ENCODE measurements around the gene COL24A1.
"Not testable (repeated sequence)": the region's sequence is repeated elsewhere in the genome, so short reads cannot be mapped to it uniquely, and the experiment has no call there.

COL24A1 gene

DNA sequence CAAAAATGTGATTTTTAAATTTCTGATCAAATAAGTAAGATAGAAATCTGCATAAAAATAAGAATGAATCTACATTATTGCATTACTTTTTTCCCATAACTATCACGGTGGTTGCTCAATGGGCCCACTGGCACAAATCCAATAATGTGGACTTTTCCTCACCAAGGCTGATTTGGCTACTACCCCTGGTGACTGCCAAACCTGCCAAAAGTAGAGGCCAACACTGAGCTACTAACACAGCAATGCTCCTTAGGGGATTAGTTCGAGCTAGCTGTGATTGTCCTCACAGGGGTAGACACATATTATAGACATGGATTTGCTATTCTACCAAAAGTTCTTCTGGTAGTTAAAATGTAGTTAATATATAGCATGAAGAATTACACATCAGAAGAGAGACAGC, 340.7 kb downstream of the COL24A1 start:
- DNase-seq = no peak
- no peaks in the 10 kb centered on the region for H3K4me1 Mint-ChIP-seq (ENCODE audit: low read depth in 2 of 2)
- H3K27me3 Mint-ChIP-seq = no peaks in the 10 kb centered on the region
- no peak for ATAC-seq (replicated peaks)
- H3K9me3 Mint-ChIP-seq = peaks cover 0 to 4% of the 10 kb centered on the region in 2 donors
- no peaks in the 10 kb centered on the region for H3K36me3 Mint-ChIP-seq (ENCODE audit: insufficient read depth)
- no peak overlapping the region for H3K4me3 Mint-ChIP-seq
- H3K27ac Mint-ChIP-seq = no peak overlapping the region

DNA sequence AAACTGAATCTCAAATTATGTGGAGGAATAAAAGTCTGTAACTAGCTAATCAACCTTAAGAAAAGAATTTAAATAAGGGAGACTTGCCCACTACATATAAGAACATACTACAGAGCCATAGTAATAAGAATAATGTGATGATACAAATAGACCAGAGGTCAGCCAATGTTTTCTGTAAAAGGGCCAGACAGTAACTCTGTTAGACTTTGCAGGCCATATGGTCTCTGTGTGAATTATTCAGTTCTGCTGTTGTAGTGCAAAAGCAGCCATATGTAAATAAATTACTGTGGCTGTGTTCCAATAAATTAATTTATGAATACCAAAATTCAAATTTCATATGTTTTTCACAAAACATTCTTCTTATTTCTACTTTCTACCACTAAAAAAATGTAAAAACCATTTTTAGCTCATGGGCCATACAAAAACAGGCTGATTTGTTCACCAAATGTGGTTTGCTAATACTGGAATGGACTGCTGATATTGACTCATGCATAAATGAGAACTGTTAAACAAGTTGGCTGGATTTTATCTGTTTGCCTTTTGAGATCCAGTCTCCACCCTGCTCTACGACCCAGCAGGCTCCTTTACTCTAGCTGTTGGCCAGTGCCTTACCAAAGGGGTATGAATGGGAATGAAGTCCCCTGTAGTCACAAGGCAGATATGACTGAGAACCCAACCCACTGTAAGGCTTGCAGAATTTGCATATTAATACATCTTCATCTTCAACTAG, 350.2 kb downstream of the COL24A1 start:
- no peaks in the 10 kb centered on the region for H3K4me1 Mint-ChIP-seq (ENCODE audit: low read depth in 2 of 2)
- peaks cover 0 to 4% of the 10 kb centered on the region in 2 donors for H3K9me3 Mint-ChIP-seq
- no peaks in the 10 kb centered on the region for H3K36me3 Mint-ChIP-seq (ENCODE audit: insufficient read depth)
- no peak overlapping the region for H3K27ac Mint-ChIP-seq
- H3K27me3 Mint-ChIP-seq = no peaks in the 10 kb centered on the region
- no peak for ATAC-seq (replicated peaks)
- H3K4me3 Mint-ChIP-seq = no peak overlapping the region
- DNase-seq = no peak

DNA sequence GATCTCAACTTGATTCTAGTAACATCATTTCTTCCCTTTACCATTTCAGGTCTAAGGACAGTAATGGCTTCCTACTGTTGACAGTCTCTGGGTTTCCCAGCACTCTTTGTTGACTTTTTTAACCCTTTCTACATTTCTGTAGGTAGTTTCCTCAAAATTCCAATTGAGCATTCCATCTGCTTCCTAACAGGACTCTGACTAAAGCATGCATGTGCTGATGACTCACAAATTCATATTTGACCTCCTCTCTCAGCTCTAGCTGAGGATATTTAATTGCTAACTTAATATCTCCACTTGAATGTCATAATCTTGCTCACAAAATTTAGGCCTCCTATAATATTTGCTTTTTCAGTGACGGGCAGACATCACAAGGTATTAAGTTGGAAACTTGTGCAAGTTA, 355.1 kb downstream of the COL24A1 start:
- H3K9me3 Mint-ChIP-seq = no peaks in the 10 kb centered on the region
- no peaks in the 10 kb centered on the region for H3K27me3 Mint-ChIP-seq
- no peak overlapping the region for H3K4me3 Mint-ChIP-seq
- no peak overlapping the region for H3K27ac Mint-ChIP-seq
- no peaks in the 10 kb centered on the region for H3K4me1 Mint-ChIP-seq (ENCODE audit: low read depth in 2 of 2)
- H3K36me3 Mint-ChIP-seq (ENCODE audit: insufficient read depth) = no peaks in the 10 kb centered on the region
- ATAC-seq (replicated peaks) (no peak), DNase-seq (no peak)

DNA sequence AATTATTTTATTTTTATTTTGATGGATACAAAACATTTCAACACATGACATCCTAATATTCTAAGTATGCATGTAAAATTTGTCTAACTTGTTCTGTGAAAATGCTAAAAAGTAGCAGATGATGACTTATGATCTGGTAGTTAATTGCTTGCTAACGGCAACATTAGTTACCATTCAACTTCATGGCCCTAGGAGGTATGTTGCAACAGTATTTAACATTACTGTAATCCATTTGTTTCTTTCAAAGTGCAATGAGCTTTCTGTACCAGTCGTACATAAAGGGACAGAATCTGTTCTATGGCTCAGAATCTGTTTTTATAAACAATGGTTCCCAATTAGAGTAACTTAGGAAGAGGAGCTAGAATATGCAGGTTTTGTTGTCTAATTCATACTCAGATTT, 356.8 kb downstream of the COL24A1 start:
- Mint-ChIP-seq H3K9me3 (no peaks in the 10 kb centered on the region), H3K4me1 (ENCODE audit: low read depth in 2 of 2) (no peaks in the 10 kb centered on the region), H3K4me3 (no peak overlapping the region), H3K36me3 (ENCODE audit: insufficient read depth) (no peaks in the 10 kb centered on the region), H3K27me3 (no peaks in the 10 kb centered on the region), H3K27ac (no peak overlapping the region)
- DNase-seq = no peak
- no peak for ATAC-seq (replicated peaks)

DNA sequence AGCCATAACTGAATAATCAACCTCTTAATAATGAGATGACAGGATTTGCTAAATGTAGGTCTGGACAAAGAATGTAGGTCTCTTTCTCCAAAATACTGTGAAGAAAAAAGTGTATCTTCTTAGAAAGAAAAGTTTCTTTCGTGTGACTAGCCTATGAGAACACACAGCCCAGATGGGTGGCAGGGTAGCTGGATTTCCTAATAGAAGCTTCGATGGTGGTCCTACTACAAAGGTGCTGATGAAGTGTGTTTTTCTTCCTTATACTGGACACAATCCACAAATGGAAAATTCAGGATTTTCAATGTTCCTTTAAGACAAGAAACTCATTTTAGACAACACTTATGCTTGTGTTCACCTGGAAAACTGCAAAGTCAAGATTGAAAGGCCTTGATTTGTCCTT, 358.2 kb downstream of the COL24A1 start:
- no peak overlapping the region for H3K4me3 Mint-ChIP-seq
- no peaks in the 10 kb centered on the region for H3K36me3 Mint-ChIP-seq (ENCODE audit: insufficient read depth)
- no peak for DNase-seq
- no peak for ATAC-seq (replicated peaks)
- H3K9me3 Mint-ChIP-seq = no peaks in the 10 kb centered on the region
- H3K4me1 Mint-ChIP-seq (ENCODE audit: low read depth in 2 of 2) = no peaks in the 10 kb centered on the region
- no peaks in the 10 kb centered on the region for H3K27me3 Mint-ChIP-seq
- H3K27ac Mint-ChIP-seq = no peak overlapping the region

DNA sequence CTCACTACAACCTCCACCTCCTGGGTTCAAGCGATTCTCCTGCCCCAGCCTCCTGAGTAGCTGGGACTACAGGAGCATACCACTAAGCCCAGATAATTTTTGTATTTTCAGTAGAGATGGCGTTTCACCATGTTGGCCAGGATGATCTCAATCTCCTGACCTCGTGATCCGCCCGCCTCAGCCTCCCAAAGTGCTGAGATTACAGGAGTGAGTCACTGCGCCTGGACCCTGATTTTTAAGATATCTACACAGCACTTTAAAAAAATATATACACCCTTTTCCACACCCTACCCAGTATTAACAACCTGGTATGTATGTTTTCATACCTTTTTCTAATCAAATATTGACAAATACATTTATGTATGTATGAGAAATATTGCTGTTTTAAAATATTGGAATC, 379.6 kb downstream of the COL24A1 start:
- H3K27ac Mint-ChIP-seq; H3K36me3 Mint-ChIP-seq (ENCODE audit: insufficient read depth); DNase-seq; H3K27me3 Mint-ChIP-seq; H3K4me1 Mint-ChIP-seq (ENCODE audit: low read depth in 2 of 2); H3K9me3 Mint-ChIP-seq; ATAC-seq (replicated peaks); H3K4me3 Mint-ChIP-seq: not testable (repeated sequence)

DNA sequence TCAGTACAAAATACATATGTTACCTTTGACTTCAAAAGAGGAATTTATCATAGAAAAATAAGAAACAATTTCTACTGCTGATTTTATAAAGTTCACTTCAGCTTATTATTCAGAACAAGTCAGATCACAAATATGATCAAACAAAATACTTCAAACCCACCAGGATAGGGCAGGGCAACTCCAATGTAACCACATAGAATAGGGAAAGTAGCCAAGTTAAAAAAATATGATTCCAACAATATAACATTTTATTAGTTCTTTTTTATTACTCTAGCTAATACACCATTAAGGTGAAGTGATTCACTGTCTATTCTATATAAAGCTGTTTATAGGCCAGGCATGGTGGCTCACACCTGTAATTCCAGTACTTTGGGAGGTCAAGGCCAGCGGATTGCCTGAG, 393.8 kb downstream of the COL24A1 start:
- no peak for ATAC-seq (replicated peaks)
- Mint-ChIP-seq H3K9me3 (no peaks in the 10 kb centered on the region), H3K27me3 (no peaks in the 10 kb centered on the region), H3K36me3 (ENCODE audit: insufficient read depth) (no peaks in the 10 kb centered on the region), H3K27ac (no peak overlapping the region), H3K4me1 (ENCODE audit: low read depth in 2 of 2) (no peaks in the 10 kb centered on the region), H3K4me3 (no peak overlapping the region)
- DNase-seq = no peak

DNA sequence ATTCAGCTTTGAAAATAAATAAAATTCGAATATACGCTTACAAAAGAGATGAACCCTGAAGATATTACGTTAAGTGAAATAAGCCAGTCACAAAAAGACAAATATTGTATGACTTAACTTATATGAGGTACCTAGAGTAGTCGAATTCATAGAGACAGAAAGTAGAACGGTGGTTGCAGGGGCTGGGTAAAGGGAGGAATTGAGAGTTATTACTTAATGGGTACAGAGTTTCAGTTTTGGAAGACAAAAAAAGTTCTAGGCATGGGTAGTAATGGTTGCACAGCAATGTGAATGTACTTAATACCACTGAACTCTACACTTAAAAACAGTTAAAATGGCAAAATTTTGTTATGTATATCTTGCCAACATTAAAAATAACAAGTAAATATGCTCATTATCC, 399.7 kb downstream of the COL24A1 start:
- Mint-ChIP-seq H3K27me3 (no peaks in the 10 kb centered on the region), H3K4me3 (no peak overlapping the region), H3K4me1 (ENCODE audit: low read depth in 2 of 2) (no peaks in the 10 kb centered on the region), H3K27ac (no peak overlapping the region), H3K36me3 (ENCODE audit: insufficient read depth) (peaks cover 3% of the 10 kb centered on the region), H3K9me3 (no peaks in the 10 kb centered on the region)
- ATAC-seq (replicated peaks) (no peak), DNase-seq (no peak)

DNA sequence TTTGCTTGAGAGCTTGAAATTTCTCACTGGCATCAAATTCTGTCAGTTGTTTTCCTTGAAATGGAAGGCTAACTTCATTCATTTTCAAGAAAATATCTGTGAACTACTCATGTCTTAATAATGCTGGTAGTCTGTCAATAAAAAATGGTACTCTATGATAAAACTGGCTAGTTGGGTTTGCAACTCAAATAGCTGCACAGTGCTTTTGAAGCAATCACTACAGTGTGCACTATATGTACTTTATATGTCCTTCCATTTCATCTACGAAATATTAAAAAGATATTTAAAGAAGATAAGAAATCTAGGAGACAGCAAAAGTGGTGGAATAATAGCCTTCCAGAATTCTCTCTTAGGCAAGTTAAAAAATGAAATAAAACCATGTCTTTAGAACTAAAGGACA, 408.5 kb downstream of the COL24A1 start:
- Mint-ChIP-seq H3K36me3 (ENCODE audit: insufficient read depth) (no peaks in the 10 kb centered on the region), H3K27ac (no peak overlapping the region), H3K4me3 (no peak overlapping the region), H3K27me3 (peaks cover 14 to 15% of the 10 kb centered on the region in 2 donors), H3K9me3 (no peaks in the 10 kb centered on the region), H3K4me1 (ENCODE audit: low read depth in 2 of 2) (no peaks in the 10 kb centered on the region)
- DNase-seq = no peak
- no peak for ATAC-seq (replicated peaks)

DNA sequence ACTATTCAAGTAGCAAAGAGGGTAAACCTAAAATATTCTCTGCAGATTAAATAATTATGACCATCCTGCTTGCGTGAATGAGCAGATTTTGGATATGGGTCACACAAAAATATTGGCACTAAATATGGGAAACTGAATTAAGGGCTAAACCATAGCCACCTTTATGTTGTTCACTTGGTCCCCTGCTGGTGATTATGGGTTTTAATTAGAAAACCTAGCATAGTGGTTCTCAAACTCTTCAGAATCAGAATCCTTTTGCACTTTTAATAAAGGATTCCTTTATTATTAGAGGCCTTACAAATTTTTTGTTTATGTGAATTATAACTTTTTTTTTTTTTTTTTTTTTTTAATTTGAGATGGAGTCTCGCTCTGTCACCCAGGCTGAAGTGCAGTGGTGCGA, 409.8 kb downstream of the COL24A1 start:
- no peak for ATAC-seq (replicated peaks)
- H3K4me1 Mint-ChIP-seq (ENCODE audit: low read depth in 2 of 2) = no peaks in the 10 kb centered on the region
- H3K4me3 Mint-ChIP-seq = no peak overlapping the region
- no peaks in the 10 kb centered on the region for H3K9me3 Mint-ChIP-seq
- no peak for DNase-seq
- H3K27ac Mint-ChIP-seq = no peak overlapping the region
- H3K27me3 Mint-ChIP-seq = peaks cover 25 to 26% of the 10 kb centered on the region in 2 donors
- H3K36me3 Mint-ChIP-seq (ENCODE audit: insufficient read depth) = no peaks in the 10 kb centered on the region

DNA sequence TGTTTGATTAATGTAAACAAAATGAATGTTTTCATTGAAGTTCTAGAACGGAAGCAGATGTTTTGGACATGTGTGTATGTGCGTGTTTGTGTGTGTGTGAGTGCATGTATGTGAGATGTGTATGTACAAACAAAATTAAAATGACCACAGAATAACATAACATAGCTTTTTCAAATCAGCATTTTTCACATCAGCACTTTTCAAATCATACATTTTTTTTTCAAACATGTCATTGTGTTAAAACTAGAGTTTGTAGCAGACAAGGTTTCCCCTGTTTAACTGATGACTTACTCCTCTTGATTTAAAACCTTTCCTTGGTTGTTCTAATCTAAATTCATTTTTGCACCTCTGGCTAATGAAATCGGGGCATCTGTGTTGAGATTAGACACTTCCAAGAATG, 412.8 kb downstream of the COL24A1 start:
- Mint-ChIP-seq H3K36me3 (ENCODE audit: insufficient read depth) (no peaks in the 10 kb centered on the region), H3K4me3 (no peak overlapping the region), H3K4me1 (ENCODE audit: low read depth in 2 of 2) (no peaks in the 10 kb centered on the region), H3K9me3 (no peaks in the 10 kb centered on the region), H3K27me3 (peaks cover 26 to 40% of the 10 kb centered on the region in 2 donors), H3K27ac (no peak overlapping the region)
- ATAC-seq (replicated peaks) = no peak
- no peak for DNase-seq

DNA sequence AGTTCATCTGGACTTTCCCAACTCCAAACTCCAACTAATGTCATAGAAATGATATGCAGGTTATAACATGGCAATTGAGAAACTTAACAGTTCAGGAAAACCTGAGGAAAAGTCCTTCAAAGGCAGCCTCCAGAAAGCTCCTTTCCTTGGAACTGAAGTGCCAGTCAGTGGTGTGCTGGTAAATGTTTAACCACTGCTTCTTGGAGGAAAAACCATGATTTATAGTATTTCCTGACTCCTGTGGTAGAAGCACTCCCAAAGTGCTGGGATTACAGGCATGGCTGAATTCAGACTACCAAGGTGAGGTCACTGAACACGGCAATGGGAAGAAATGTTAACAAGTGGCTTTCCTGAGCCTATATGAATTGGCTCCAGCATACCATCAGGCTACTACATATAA, 421.6 kb downstream of the COL24A1 start:
- Mint-ChIP-seq H3K4me1 (ENCODE audit: low read depth in 2 of 2) (no peaks in the 10 kb centered on the region), H3K36me3 (ENCODE audit: insufficient read depth) (no peaks in the 10 kb centered on the region), H3K27ac (no peak overlapping the region), H3K4me3 (no peak overlapping the region), H3K9me3 (no peaks in the 10 kb centered on the region), H3K27me3 (peaks cover 0 to 12% of the 10 kb centered on the region in 2 donors)
- ATAC-seq (replicated peaks) (no peak), DNase-seq (no peak)

DNA sequence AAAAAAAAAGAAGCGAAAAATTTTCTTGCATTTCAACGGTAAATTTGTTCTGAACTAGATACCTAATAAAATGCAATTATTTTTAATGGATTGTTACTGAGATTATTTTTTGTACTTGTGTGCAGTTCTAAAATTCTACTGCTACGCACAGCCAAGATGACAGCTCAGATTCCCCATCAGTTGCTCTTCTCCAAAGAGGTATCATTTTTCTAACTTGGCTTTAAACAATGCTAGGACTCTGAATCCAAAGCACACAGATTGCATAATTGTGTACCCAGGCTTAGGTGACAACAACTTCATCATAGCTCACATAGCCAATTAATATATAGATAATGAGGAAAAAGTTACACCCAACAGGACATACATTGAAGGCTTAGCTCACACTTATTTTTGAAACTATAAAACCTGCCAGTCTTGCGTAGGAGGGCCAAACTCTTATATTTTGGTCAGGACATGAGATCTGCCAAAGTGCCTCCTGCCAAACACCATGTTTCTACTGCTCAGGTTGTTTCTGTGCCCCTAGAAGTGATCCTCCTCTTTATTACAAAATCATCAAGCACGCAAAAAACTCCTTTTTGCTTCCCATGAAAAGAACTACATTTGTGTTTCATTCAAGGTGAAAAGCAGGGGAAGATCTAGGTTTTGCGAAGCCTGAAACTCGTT, 437.8 kb downstream of the COL24A1 start:
- Mint-ChIP-seq H3K36me3 (ENCODE audit: insufficient read depth) (no peaks in the 10 kb centered on the region), H3K9me3 (peaks cover 7% of the 10 kb centered on the region in 2 donors), H3K4me1 (ENCODE audit: low read depth in 2 of 2) (peaks cover 0 to 2% of the 10 kb centered on the region in 2 donors), H3K4me3 (no peak overlapping the region), H3K27me3 (peaks cover 17 to 41% of the 10 kb centered on the region in 2 donors), H3K27ac (no peak overlapping the region)
- ATAC-seq (replicated peaks) (no peak), DNase-seq (no peak)

DNA sequence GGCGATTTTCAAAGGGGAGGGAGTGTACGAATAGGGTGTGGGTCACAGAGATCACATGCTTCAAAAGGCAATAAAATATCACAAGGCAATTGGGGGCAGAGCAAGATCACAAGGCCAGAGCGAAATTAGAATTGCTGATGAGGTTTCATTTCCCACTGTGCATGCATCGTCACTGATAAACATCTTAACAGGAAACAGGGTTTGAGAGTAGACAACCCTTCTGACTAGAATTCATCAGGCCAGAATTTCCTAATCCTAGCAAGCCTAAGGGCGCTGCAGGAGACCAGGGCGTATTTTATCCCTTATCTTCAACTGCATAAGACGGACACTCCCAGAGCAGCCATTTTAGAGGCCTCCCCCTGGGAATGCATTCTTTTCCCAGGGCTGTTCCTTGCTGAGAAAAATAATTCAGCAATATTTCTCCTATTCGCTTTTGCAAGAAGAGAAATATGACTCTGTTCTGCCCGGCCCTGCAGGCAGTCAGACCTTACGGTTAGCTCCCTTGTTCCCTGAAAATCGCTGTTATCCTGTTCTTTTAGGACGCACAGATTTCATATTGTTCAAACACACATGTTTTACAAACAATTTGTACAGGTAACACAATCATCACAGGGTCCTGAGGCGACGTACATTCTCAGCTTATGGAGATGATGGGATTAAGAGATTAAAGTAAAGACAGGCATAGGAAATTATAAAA, 442.0 kb downstream of the COL24A1 start:
- H3K4me1 Mint-ChIP-seq (ENCODE audit: low read depth in 2 of 2); H3K27ac Mint-ChIP-seq; H3K4me3 Mint-ChIP-seq; ATAC-seq (replicated peaks); DNase-seq; H3K9me3 Mint-ChIP-seq; H3K36me3 Mint-ChIP-seq (ENCODE audit: insufficient read depth): not testable (repeated sequence)
- peaks cover 29 to 38% of the 10 kb centered on the region in 2 donors for H3K27me3 Mint-ChIP-seq
